Activated CD4-positive, alpha-beta T cell treated with anti-CD3 and anti-CD28 coated beads for 4 hours (primary cell): ENCODE data around the gene IGF1R.

ENCODE experiments used
- DNase-seq, 2 donors: peaks; one replicate each; pipeline ENCODE4 v3.0.0-alpha.2; 2020

The IGF1R gene

DNA sequence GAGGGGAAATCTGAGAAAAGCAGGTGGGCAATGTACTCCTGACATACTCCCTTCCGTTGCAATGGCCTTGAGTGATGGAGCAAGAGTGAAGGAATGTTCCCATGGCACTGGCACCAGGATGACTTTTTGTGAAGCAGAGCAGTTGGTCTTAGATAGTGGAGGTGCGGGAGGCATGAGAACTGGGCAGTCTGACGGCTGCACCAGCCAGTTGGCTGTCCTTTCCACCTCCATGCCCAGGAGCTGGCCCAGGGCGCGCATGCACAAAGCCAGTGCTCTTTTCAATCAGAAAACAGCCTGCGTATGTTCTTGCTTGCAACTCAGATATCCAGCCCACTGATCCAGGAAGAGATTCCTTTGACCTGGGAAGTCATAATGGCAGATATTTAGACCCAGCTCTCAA is 222.4 kb downstream of the IGF1R start:
- no peak for DNase-seq

DNA sequence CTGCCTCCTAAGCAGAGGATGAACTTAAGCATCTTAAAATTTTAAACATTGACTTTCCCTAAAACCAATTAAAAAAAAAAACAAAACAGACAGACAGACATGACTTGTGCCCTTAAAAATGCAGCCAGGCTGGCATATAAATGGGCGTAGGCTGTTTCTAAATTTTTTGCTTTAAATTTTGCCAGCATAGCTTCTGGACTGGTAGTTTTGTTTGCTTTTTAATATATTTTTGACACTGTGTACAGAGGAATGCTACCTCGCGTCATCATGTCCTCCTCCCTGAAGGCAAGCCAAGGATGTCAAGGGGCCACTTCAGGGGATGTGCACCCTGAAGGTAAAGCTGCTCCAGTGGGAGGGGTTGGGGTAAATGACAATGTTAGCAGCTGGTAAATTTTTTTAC is 224.4 kb downstream of the IGF1R start:
- no peak for DNase-seq

DNA sequence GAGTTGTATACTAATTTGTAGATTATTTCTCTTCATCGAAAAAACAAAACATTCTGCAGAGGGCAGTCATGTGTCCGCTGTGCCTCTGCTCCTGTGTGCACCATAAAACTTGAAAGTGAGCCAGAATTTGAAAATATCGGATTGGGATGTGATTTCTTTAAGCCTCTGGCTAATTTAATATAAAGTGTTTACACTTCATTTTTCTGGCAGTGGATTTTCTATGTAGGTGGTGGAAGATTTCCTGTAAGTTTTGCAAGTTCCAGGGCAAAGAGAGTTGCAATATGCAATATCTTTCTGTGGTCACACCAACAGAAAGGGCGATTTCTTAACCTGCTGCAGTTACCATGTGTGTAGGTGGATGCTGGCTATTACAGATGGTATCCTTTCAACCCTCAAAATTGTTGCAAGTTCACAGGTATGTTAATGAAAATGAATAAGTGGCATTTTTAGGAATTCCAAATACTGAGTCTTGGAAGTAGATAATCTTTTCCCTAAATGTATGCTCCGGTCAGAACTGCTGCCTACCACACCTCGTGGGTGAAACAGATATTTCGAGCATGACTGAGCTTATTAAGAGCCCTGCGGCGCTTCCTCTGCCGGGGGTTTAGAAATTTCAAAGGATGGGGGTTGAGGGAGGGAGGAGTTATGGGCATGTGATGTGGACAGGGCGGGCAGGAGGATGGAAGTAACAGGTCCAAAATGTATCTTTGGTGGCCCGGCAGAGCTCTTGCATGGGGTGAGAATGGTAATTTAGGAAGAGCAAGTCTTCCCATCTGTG is 225.3 kb downstream of the IGF1R start:
- DNase-seq: no peak

DNA sequence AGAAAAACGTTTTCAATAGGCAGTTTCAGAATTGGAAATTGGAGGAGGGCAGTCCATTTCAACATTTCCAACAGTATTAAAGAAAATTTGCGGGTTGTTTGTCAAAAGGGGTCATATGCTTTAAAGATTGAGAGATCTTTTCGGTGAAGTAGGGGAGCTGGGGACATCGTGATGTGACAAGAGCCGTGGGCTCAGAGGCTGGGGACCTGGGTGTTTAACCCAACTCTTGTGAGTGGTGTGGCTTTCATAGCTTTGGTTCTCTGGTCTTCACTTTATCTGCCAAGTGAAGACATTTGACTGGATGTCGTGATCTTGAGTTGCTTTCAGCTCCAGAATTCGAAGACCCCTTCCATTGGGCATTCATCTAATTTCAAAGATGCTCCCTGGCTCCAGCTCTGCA is 226.0 kb downstream of the IGF1R start:
- DNase-seq: no peak

DNA sequence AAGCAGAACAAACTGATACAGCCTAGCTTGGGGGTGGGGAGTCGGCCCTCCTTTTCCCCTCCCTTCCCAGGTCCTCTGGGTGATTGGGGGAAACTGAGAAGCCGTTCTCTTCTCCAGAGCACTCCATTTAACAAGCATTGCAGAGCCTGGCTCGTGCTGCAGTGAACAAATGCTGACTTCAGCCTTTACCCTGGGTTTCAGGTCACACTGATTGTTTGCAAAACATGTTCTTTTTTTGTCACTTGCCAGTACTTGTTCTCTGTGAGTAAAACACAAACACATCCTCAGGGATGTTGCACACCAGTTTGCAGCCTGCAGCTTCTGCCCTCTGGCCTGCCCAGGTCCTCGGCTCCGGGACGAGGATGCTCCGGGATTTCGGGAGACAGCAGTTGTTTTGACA is 226.4 kb downstream of the IGF1R start:
- DNase-seq: no peak

DNA sequence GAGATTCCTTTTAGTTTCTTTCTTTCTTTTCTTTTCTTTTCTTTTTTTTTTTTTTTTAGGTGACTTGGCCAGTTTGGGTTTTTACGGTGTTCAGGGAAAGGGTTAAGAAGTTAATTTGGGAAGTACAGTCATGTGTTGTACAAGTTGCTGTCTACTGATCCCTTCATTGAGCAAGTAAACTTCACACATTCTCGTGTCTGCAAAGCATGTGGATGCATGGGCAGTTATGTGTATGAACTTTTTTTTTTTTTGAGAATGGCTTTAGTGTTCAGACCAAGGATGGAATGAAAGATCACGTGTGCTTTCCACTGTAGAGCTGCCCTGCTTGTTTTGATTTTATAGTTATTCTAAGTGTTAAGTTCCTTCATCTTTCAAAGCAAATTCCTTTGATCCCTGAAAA is 227.0 kb downstream of the IGF1R start:
- no peak for DNase-seq

DNA sequence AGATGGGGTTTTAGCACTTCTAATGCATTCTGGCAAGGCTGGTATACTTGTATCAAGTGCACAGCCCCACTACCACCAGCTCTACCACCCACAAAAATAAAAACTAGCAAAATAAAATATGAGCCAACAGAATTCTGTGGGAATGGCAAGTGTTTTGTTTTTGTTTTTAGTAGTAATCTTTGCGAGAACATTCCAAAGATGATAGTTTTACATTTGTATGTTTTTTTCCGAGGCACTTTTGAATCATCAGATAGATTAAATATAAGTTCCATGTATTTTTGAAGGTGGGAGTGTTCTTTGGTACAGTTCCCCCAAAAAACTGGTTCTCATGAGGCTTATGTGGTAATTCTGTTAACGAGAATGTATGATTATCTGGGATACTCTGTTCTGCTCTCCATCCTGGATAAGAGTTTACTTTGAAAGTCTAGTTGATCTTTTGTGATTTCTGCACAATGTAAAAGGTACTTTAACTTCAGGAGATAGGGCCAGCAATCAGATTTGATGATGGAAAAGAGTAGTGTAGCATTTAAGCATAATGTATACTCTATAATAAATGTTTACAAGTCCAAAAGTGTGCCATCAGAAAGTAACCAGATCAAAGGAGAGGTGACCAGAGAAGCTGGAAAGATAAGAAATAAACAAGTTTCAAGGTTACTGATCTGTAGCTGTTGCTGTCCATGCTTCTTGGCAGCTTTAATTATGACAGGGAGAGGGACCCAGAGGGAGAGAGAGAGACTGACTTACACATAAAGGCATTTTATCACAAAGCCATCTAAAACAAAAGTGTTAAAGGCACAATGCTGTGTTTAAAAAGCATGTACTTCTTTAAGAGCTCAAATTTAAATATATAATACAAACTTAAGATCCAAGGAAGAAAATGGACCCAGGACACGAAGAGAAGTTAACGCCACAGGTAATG is 228.4 kb downstream of the IGF1R start:
- no peak for DNase-seq

DNA sequence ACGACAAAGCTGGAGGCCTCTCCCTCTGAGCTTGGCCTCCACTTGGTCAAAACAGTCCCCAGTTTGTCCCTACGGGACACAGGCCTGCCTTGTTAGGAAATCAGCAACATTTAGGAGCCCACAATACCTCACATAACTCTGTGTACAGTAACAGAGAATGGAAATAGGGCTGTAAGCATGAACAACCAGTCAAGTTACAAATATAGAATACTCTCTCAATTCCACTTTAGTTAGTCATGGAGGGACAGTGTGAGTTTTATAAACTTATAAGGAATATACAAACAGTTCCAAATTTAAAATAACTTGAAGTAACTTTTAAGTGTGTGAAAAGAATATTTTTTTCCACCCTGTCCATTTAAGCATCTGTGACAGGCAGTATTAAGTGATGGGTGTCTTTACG is 229.8 kb downstream of the IGF1R start:
- DNase-seq: no peak

DNA sequence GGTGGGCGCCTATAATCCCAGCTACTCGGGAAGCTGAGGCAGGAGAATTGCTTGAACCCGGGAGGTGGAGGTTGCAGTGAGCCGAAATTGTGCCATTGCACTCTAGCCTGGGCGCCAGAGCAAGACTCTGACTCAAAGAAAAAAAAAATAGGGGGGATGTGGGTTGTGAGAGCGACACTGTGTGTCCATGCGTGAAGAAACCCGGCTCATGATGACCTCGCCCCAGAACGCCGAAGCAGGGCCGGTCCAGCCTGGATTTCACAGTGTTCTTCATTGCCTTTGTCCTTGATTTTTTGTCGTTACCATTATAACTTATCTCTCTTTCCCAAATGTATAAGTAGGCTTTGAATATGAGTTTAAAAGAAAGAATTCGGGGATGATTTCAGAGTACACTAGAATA is 230.5 kb downstream of the IGF1R start:
- no peak for DNase-seq

DNA sequence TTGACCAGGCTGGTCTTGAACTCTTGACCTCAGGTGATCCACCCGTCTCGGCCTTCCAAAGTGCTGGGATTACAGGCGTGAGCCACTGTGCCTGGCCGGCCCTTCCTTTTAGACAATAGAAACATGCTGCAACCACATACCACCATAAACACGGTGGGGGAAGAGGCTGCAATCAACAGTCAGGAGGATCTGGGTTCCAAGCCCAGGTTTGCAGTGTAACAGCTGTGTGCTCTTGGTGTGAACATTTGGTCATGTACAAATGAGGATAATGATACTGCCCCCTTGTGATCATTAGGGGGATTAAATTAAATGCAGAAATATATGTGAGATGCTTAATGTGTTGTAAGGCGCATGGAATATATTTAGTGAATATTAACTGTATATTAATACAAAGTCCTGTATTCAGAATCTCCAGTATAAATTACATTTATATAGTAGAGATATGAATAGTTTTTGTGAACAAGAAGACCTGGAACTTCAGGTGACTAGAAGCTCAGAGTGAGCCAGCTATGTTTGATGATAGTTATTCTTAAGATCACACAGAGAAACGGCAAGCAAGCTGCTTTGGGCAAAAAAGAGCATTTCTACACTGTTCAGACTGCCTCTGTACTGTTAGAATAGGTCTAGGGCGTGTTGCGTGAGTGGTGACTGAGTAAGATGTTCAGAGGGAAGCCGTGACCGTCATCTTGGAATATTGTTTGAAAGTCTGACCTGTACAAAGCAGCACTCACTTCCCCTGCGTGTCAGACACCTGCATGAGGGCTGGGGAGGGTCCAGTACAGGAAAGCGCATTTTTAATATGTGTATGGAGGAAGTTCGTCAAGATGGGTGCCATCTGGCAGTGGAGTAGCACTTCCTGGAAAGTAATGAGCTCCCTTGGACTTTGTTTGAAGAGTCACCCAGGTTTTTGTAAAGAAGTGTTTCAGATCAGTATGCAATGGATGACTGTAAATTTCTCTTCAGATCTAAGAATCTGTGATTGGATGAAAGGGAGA is 233.5 kb downstream of the IGF1R start:
- DNase-seq: peak in 1 of 2 donors; percentile 6

DNA sequence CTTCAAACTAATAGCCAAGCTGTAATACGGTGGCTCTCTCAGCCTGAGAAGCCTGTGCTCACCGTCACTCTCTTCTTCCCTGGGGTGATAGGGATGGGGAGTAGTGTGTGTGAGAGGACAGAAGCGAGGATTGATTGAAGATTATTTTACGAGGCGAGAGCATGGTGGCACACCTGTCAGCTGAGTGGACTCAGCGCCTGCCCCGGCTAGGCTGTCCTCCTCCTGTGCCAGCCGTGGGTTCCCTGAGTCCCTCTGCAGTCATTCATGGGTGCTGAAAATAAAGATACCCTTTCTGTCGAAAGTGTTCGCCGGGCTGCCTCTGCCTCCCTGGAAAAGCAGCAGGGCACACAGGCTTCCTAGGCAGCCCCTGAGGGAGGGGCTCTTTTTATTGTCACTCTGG is 235.1 kb downstream of the IGF1R start:
- no peak for DNase-seq

DNA sequence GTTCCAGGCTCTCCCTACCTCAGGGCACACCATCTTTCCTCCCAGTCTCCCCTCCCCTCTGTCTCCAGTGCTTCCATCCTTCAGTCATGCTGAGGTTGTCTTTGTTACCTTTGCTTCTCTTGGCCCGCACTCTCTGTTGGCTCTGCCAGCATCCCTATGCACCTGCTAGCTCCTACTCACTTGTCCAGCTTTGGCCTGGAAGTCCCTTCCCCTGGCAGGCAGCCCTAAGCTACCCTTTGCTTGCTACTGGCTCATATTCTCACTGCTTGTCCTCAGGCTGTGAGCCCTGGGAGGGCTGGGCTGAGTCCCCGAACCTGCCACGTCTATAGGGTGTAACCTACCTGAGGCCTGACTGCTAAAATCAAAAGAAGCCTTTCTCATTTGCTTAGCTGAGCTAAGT is 236.6 kb downstream of the IGF1R start:
- no peak for DNase-seq

DNA sequence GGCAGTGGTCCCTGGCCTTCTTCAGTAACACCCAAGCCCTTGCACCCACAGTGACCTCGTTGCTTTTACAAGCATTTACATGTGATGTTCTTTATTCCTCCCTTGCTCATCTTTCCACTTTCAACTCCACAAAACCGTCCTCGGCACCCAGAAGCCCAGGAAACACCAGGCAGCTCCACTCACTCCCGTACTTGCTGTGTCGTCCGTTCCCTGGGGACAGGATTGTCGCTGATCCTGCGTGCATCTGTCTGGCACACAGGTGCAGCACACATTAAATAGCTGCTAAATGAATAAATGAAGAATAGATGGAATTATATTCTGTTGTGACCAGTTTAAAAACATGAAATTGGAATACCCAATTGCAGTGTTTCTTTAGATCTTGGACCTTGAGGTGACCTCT is 239.6 kb downstream of the IGF1R start:
- DNase-seq: no peak

DNA sequence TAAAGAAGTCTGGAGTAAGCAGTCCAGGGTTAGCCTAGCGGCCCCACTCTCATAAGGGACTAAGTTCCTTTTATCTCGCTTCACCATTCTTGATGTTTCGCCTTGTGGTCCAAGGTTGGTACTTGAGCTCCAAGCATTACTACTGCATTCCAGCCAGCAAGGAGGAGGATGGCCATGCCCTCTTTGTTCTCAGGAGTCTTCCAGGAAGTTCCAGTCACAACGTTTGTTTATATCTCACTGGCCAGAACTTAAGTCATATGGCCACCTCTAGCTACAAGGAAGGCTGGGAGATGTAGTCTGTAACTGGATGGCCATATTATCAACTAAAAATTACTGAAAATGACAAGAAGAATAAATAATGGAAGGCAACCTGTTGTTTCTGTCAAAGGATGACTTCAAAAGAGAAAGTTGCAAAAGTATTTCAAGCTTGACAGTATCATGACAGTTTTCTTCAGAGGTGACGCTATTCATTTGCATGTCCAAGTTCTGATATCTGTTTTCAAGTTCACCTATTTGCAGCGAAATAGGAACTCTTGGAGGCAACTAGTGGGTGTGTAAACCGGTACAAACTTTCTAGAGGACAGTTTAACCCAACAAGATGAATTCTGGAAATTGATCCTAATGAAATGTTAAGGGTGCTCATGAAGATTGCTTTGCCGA is 240.6 kb downstream of the IGF1R start:
- no peak for DNase-seq

DNA sequence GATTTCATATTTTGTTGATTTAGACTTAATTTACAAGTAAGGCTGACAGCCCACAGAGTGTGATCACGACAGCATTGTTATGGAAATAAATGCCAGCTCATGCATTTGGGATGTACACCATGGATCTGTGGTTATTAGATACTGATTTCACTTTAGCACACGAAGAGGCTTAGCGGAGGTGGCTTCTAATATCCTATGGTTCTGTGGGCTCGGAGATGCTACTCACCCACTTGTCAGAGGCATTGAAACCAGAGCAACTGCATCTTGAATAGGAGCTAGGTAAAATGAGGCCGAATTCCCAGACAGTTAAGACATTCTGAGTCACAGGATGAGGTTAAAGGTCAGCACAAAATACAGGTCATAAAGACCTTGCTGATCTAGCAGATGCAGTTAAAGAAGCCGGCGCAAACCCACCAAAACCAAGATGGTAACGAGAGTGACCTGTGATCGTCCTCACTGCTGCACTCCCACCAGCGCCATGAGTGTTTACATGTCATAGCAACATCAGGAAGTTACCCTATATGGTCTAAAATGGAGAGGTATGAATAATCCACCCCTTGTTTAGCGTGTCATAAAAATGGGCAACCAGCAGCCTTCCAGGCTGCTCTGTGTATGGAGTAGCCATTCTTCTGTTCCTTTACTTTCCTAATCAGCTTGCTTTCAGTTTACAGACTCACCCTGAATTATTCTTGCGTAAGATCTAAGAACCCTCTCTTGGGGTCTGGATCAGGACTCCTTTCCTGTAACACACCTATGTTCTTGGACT is 241.8 kb downstream of the IGF1R start:
- DNase-seq: no peak

DNA sequence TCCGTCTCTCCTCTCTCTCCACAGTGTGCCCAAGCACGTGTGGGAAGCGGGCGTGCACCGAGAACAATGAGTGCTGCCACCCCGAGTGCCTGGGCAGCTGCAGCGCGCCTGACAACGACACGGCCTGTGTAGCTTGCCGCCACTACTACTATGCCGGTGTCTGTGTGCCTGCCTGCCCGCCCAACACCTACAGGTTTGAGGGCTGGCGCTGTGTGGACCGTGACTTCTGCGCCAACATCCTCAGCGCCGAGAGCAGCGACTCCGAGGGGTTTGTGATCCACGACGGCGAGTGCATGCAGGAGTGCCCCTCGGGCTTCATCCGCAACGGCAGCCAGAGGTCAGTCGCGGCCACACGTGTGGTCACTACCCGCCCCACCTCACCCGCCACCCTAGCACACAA is 243.0 kb downstream of the IGF1R start:
- no peak for DNase-seq

DNA sequence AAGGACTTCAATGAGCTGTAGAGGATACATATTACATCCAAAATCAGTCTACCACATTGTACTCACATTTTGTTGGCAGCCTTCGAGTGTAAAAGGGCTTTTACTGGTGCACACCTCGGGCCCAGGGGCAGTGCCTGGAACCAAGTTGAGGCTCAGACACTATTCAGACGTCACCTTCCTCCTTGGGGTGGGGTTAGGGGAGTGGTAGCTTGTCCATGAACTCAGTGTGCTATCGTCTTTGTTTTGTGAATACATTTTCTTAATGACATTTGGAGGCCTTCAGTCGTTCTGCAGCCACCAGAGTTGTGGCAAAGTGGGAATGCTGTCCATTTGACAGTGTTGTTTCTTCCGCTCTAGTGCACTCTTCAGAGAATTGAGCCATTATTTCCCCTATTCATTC is 245.1 kb downstream of the IGF1R start:
- no peak for DNase-seq

DNA sequence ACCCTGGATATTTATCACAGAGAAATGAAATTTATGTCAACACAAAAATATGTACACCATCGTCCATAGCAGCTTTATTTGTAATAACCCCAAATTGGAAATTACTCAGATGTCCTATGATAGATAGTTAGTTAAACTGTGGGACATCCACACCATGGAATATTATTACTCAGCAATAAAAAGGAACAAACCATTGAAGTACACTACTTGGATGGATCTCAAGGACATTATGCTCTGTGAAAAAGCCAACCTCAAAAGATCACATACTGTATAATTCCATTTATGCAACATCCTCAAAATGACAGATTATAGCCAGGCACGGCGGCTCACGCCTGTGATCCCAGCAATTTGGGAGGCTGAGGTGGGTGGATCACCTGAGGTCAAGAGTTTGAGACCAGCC is 246.0 kb downstream of the IGF1R start:
- DNase-seq: no peak

DNA sequence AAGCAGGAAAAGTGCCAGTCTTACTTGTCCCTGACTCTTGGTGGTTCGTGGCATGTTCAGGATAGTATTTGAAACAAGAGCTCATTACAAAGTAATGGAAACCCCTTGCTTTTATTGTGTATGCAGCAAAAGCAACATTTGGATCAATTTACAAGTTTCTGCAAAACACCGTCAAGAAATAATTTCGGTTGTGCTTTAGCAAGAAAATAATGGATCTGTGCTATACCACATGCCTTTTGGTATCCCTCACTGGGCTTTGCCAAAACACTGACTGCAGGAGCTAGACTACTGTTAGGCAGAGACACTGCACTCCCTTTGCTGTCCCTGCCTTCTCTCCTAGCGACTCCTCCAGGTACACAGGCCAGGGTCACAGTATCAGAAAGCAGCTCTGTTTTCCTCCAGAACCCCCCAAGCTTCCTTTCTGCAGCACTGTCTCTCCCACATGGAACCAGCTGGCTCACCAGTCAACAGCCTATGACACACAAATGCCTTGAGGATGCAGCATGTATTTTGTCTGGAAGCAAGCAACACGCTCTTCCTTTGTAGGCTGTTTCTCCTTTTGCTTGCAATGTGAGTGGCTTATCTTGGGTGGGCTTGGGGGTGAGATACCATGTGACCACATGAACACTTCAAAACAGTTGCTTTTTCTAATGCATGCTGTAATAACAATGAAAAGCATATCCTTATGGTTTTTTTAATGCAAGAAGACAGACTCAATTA is 247.8 kb downstream of the IGF1R start:
- no peak for DNase-seq

DNA sequence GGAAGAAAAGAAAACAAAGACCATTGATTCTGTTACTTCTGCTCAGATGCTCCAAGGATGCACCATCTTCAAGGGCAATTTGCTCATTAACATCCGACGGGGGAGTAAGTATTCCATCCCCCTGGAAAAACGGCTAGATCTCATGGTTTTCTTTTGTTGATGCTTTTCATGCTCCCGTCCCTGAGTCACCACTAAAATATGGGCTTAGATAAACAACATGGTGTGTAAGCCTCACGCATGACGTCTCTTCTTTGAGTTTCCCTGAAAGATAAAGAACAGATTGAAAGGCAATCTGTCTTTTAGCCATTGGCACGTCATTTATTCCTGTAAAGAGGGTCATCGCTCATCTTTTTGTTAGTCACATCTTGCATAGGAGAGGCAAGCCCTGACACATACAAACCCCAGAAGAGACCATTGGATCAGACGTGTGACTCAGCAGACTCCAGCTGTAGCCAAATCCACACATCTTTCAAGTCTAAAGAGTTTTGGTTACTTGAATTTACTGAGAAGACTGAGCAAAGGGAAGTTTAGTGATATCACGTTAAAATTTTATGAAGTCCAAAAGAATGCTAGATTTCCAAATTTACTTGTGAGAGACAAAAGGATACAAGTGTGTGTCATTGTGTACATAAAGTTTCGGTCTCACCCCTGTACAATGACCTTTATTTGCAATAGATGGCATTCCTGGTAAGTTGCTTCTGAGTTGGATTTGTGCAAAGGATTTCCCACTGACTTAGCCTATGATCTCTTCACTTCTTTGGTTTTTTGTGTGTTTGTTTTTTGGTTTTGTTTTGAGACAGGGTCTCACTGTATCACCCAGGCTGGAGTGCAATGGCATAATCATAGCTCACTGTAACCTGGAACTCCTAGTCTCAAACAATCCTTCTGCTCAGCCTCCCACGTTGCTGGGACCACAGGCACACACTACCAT is 248.7 kb downstream of the IGF1R start:
- DNase-seq: no peak
